Cardiac muscle cell (in vitro differentiated cells and primary cell): ENCODE results near the gene TEFM. TPM values are rescaled to one million over a fixed set of nuclear protein-coding genes. Genes with fewer than 3 reads are reported as not detected.

Experiments used
- DNase-seq, 2 donors: peaks; one replicate each; pipeline versions ENCODE4 v3.0.0 to v3.0.0-alpha.2; 2010 to 2017; ENCODE audit warnings: low read depth in 1 of 2, low spot score in 1 of 2
- H3K27ac ChIP-seq: fragments of 200-600 bp; sonication (generic); 2 replicates; pipeline ENCODE4 v1.5.1; 2016
- H3K27me3 ChIP-seq: fragments of 200-600 bp; sonication (generic); 2 replicates; pipeline ENCODE4 v1.6.0; 2016; ENCODE audit warnings: control low read depth
- H3K36me3 ChIP-seq: fragments of 200-600 bp; sonication (generic); 2 replicates; pipeline ENCODE4 v1.5.1; 2016; ENCODE audit warnings: control low read depth
- H3K4me1 ChIP-seq: fragments of 200-600 bp; sonication (generic); 2 replicates; pipeline ENCODE4 v1.8.1; 2017; ENCODE audit warnings: low read depth, mild to moderate bottlenecking, mixed run types
- H3K4me3 ChIP-seq: fragments of 200-600 bp; sonication (generic); 2 replicates; pipeline ENCODE4 v1.5.1; 2016; ENCODE audit warnings: mild to moderate bottlenecking
- H3K9me3 ChIP-seq: fragments of 200-600 bp; sonication (generic); 2 replicates; pipeline ENCODE4 v1.5.1; 2017; ENCODE audit warnings: low read depth, mild to moderate bottlenecking, control low read depth
- polyA plus RNA-seq: library from polyadenylated mRNA; unstranded; fragments of >200 nt; fragmentation: Nextera tagmentation; extraction: Ambion mirVana; gene quantifications from 2 replicates; pipeline ENCODE4 v1.2.1, GENCODE V29; 2016
- total RNA-seq: library from RNA; depleted of rRNA; stranded (reverse); fragments of >200 nt; gene quantifications from 2 replicates; pipeline ENCODE4 v1.2.3, GENCODE V29; 2016
- TF ChIP-seq, protein P1 (sequence below): IDR thresholded peaks from 2 replicates; pipeline ENCODE4 v1.5.1; 2012; ENCODE audit warnings: low read depth, mild to moderate bottlenecking, low read length

The TEFM gene
- total and polyA plus RNA-seq, 2 experiments from 2014 or later: 18.1 to 22.4 TPM

DNA sequence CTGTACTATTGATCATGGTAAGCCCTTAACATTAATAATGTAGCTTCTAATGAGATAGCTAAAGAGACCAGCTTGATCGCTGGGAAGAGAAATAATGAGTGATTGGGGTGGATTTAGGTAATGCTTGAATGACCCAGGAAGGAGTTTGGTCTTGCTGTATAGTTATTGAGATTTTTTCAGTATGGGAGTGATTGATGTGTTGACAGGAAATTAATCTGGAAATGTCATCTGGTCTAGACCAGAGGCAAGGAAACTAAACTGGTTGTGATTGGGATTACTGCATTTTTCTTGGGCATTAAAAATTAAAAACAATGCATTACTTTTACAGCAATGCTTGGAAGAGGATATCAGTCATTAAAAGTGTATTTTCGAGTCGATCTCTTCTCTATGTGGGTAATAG lies 11.8 kb downstream of the TEFM start:
- H3K36me3 ChIP-seq: peaks cover 5% of the 10 kb centered on the region
- TF ChIP-seq, protein P1, sequence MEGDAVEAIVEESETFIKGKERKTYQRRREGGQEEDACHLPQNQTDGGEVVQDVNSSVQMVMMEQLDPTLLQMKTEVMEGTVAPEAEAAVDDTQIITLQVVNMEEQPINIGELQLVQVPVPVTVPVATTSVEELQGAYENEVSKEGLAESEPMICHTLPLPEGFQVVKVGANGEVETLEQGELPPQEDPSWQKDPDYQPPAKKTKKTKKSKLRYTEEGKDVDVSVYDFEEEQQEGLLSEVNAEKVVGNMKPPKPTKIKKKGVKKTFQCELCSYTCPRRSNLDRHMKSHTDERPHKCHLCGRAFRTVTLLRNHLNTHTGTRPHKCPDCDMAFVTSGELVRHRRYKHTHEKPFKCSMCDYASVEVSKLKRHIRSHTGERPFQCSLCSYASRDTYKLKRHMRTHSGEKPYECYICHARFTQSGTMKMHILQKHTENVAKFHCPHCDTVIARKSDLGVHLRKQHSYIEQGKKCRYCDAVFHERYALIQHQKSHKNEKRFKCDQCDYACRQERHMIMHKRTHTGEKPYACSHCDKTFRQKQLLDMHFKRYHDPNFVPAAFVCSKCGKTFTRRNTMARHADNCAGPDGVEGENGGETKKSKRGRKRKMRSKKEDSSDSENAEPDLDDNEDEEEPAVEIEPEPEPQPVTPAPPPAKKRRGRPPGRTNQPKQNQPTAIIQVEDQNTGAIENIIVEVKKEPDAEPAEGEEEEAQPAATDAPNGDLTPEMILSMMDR: no peak
- H3K27ac ChIP-seq: peak overlapping the region; percentile 51
- no peak overlapping the region for H3K4me3 ChIP-seq
- H3K4me1 ChIP-seq: no peaks in the 10 kb centered on the region
- H3K27me3 ChIP-seq: no peaks in the 10 kb centered on the region
- no peak for DNase-seq
- H3K9me3 ChIP-seq: no peaks in the 10 kb centered on the region

DNA sequence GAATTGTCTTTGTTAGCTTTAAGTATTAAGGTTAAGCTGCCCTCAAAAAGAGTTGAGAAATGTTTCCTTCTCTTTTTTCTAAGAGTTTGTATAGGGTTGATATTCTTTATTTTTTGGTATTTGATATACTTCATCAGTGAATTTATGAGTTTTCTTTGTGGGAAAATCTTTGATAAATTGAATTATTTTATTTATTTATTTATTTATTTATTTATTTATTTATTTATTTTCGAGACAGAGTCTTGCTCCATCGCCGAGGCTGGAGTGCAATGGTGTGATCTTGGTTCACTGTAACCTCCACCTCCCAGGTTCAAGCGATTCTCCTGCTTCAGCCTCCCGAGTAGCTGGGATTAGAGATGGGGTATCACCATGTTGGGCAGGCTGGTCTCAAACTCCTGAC lies 19.9 kb downstream of the TEFM start:
- no peaks in the 10 kb centered on the region for H3K36me3 ChIP-seq
- no peak overlapping the region for H3K27ac ChIP-seq
- H3K9me3 ChIP-seq: no peaks in the 10 kb centered on the region
- no peaks in the 10 kb centered on the region for H3K4me1 ChIP-seq
- H3K27me3 ChIP-seq: no peaks in the 10 kb centered on the region
- TF ChIP-seq, protein P1: no peak
- no peak for DNase-seq
- no peak overlapping the region for H3K4me3 ChIP-seq

GRCh38 chr17:30869005-30869404 lies 37.0 kb downstream of the TEFM start:
- H3K9me3 ChIP-seq: no peaks in the 10 kb centered on the region
- TF ChIP-seq, protein P1: no peak
- H3K4me3 ChIP-seq: no peak overlapping the region
- no peak for DNase-seq
- no peaks in the 10 kb centered on the region for H3K4me1 ChIP-seq
- H3K27me3 ChIP-seq: no peaks in the 10 kb centered on the region
- H3K36me3 ChIP-seq: peaks cover 10% of the 10 kb centered on the region
- no peak overlapping the region for H3K27ac ChIP-seq

DNA sequence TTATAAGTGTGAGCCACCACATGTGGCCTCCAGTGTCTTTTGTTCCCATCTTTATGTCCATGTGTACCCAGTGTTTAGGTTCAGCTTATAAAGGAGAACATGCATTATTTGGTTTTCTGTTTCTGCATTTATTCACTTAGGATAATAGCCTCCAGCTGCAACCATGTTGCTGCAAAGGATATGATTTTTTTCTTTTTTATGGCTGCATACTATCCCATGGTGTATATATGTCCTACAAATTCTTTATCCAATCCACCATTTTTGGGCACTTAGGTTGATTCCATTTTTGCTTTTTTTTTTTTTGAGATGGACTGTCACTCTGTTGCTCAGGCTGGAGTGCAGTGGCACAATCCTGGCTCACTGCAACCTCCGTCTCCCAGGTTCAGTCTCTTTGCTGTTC lies 41.4 kb downstream of the TEFM start:
- no peak for DNase-seq
- TF ChIP-seq, protein P1: no peak
- peaks cover 8% of the 10 kb centered on the region for H3K36me3 ChIP-seq

GRCh38 chr17:30858556-30859250 lies 47.3 kb downstream of the TEFM start:
- peaks cover 3% of the 10 kb centered on the region for H3K36me3 ChIP-seq
- peak in 1 of 2 donors; percentile 2 for DNase-seq
- no peaks in the 10 kb centered on the region for H3K27me3 ChIP-seq
- no peaks in the 10 kb centered on the region for H3K9me3 ChIP-seq
- no peak overlapping the region for H3K4me3 ChIP-seq
- H3K27ac ChIP-seq: no peak overlapping the region
- no peaks in the 10 kb centered on the region for H3K4me1 ChIP-seq
- TF ChIP-seq, protein P1: no peak

More for the DNA sequence above, 41.4 kb downstream of the TEFM start:
- no peaks in the 10 kb centered on the region for H3K4me1 ChIP-seq
- no peaks in the 10 kb centered on the region for H3K9me3 ChIP-seq
- no peaks in the 10 kb centered on the region for H3K27me3 ChIP-seq
- no peak overlapping the region for H3K27ac ChIP-seq
- no peak overlapping the region for H3K4me3 ChIP-seq
